ENCODE results near the gene LRTM2.
A peak's percentile ranks its signal among the peaks of the same experiment; 100 is the strongest.

LRTM2 gene

DNA sequence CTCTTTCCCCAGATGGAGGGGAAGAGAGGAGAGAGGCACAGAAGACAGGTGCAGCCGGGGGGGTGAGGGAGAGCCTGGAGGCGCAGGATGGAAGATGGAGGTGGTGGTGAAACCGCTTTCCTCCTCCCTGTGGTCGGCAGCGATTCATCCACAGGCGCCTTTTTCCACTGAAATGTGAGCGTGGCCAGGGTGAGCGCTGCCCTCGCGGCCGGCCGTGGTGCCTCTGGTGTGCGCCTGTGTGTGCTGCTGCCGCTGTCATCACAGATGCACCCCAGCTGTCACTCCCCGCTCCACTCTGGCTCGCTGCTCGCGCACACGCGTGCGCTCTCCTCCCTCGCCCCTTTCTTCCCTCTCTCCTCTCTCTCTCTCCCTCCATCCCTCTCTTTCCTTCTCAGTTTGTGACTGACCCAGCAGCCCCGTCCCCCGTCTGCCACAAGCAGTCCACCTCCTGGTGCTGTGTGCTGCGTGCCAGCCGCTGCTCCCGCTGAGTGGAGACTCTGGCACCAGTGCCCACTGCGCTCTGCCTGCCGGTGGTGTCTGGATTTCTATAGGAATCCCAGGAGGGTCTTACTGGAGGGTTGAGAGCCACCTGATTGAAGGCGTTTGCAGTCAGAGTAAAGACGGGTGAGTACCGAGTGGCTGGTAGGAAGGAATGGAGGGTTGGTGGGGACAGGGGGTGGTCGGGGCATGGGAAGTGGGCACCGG is at the start of gene LRTM2:
Gene LRTM2 (plus strand): TSS at position 375 of the 705 bp plus-strand sequence. CDS start 7,584 bp downstream, outside the sequence.
- DNase-seq (ENCODE audit: low read depth): no peak

DNA sequence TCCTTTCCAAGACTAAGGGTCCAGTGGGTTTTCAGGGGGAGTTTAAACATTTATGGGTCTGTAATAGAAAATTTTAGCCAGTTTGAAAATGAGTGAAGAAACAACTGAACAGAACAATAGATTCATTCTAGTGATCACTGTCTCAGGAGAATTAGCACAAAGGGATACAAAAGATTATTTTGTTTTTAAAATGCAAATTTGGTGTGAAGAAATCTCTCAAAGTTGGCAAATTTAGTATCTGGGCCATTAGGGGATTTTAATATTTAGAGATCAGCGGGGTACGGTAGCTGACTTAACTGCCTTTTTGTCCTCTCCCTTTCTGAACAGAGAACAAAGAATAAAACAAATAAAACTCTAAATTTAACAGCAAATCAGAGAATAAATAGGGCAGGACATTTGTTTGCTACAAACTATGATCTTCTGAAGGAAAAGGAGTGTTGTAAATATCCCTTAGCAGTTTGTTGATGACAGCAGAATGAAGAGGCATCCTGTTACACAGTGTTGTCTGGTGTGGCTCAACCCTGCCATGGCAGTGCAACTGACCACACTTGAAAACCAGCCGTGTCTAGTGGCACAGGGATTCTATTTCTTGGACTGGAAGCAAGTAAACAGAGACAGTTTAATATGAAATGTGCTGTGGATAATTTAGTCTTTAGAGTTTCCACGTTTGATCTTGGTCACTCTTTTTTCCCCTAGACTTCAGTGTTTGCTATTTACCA is 46.3 kb upstream of the LRTM2 start:
- no peak for DNase-seq (ENCODE audit: low read depth)

DNA sequence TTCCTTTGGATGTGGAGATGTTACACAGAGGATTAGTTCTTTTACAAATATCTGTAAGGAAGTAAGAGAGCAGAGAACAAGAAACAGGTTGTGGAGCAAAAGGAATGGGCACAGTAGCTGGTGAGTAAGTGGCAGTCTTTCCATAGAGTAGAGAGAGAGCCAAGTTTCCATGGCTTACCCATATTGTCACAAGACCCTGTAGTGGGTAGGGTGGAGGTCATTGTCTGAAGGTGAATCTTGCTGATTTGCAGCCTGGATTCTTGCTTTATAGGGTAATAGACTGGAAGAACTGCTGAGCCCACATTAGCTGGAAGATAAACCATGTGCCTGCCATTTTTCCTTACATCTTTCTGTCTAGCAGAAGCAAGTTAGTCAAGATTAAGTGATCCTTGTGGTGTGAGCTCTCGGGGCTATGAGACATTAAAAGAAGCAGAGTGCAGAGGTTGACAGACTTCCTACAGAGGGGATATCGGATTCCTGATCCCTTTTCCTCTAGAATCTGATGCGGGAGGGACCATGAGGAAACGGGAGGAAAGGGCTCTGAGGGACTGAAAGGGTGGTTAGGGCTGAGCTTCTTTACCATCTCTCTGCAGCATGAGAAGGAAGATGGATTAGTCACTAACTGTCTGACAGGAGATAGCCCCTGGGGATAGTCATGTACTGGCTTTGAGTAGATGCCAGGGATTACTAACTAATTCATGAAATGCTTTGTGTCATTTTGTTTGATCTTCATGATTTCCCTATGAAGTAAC is 44.0 kb upstream of the LRTM2 start:
- DNase-seq (ENCODE audit: low read depth): no peak

- DNase-seq (ENCODE audit: low read depth): no peak
Measured at GRCh38 chr12:1777798-1778197, 42.6 kb upstream of the LRTM2 start.

DNA sequence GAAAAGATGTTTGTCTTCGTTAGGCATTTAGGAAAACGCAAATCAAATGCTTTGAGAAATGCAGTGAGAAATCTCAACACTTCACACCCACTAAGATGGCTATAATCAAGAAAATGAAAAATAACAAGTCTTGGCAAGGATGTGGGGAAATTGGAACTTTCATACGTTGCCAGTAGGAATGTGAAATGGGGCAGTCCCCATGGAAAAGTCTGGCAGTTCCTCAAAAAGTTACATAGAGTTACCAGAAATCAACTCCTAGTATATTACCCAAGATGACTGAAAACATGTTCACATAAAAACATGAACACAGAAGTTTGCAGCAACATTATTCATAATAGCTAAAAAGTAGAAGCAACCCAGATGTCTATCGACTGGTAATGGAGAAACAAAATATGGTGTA is 41.5 kb upstream of the LRTM2 start:
- no peak for DNase-seq (ENCODE audit: low read depth)

DNA sequence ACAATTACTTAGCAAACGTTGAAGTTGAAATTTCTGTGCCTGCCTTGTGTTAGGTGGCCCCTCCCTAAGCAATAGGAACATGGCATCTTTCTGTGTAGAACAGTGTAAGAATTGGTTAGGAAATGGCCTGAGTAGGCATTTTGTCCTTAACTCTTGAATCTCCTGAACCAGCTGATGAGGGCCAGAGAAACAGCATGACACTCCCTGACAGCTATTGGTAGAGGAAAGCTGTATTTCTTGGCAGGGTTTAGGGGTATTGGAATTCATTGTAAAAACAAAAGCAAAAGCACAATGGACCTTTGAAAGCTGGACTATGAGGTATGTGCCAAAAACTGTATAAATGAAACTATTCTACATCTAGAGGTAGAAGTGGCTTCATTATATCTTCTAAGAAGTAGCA is 40.6 kb upstream of the LRTM2 start:
- DNase-seq (ENCODE audit: low read depth): no peak

DNA sequence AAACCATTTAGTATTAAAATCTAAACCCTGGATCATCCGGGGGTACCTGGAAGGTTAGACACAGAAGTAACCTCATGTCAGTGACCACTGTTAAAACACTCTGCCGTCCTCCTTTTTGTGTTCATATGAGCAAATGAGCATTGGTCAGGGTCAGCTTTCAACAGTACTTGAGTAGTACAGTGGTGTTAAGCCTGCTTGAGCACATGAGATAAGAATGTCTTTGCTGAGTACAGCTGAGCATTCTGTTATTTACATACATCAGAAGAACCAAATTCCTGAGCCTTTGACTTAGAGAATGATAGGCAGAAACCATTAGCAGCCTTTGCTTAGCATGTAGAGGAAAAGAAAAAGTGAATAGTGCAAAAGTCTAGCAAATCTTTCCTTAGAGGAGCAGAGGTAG is 38.6 kb upstream of the LRTM2 start:
- no peak for DNase-seq (ENCODE audit: low read depth)

DNA sequence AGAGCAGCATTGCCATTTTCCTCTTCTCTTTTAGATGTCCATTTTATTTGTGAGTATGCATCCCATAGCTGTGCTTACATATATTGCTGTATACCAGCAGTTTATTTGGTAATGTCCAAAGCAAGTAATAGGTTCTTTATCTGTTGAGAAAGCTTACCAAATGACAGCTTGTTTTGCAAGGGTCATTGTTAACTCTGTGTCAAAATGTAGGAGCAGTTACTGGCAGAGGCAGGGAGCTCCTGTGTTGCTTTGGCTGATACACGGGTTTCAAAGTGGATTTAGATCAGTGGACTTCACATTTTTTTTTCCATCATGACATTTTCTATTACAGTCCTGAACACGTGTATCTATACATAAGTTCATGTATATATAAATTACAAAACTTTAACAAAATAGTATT is 38.1 kb upstream of the LRTM2 start:
- DNase-seq (ENCODE audit: low read depth): no peak

- DNase-seq (ENCODE audit: low read depth): no peak
Measured at GRCh38 chr12:1787714-1788113, 32.7 kb upstream of the LRTM2 start.

DNA sequence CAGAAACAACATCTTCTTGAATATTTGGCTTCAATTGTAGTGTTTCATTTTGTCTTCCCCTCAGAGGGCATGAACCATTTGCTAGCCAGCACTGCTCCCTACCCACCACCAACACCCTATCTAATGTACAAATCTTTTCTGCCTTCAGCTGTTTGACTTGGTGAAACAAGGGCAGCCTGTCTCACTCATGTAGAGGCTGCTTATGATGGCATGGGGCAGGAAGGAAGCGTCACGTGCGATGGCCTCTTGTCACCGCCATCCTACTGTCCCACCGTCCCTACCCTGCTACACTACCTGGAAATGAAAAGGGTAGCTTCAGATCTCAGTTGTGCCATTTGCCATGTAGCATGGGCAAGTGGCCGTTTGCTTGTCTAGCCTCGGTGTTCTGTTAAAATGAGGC is 29.9 kb upstream of the LRTM2 start:
- no peak for DNase-seq (ENCODE audit: low read depth)

- no peak for DNase-seq (ENCODE audit: low read depth)
Measured at GRCh38 chr12:1791104-1791841, 29.1 kb upstream of the LRTM2 start.

DNA sequence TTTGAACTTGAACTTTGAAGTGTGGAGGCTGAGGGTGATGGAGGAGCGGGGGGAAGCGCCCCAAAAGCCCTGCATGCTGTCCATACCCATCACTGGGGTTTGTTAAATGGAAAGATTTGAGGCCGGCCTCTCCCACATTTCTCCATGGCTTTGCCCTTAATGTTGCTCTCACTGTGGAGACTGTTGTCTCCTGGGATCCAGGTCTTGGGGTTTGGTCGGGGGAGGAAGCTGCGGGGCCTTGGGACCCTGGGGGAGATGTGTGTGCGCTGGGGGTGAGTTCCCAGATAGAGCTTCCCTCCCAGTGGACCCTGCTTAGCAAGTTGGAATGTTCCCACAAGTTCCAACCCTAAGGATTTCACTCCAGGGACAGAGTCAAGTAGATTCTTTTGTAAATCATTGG is 28.0 kb upstream of the LRTM2 start:
- no peak for DNase-seq (ENCODE audit: low read depth)

DNA sequence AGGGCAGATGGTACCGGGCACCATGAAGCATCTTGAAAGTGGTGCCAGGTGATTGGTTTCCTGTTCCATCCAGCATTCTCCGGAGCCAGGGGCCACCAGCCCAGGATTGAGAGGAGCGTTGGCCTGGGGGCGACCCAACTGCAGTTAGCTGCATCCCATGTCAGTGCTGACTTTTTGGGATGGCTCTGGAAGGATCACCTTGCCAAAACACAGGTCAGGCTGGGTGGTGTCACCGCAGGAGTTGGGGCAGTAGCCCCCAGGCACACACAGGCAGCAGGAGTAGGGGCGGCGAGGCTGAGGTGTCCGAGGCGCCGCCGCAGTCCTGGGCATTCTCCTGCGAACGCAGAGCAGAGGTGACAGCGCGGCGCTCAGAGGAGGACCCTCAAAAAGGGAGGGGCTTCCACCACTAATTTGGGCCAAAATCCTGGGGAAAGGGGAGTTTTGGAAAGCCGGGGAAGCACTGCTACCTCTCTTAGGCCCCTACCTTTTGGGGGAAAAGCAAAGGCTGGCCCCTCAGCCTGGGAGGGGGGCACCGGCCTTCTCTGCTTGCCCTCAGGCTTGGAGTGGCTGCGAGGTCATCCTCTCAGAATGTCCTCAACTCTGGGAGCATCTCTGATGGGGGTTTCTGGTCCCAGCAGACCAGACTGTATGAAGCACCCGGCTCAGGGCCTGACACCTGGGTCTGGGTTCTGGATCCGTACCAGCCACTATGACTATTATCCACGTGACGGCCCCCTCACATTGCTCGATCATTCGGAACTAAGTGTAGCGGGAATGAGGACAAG is 26.7 kb upstream of the LRTM2 start:
- no peak for DNase-seq (ENCODE audit: low read depth)

GRCh38 chr12:1794440-1795090 is 25.8 kb upstream of the LRTM2 start:
- DNase-seq (ENCODE audit: low read depth): no peak

DNA sequence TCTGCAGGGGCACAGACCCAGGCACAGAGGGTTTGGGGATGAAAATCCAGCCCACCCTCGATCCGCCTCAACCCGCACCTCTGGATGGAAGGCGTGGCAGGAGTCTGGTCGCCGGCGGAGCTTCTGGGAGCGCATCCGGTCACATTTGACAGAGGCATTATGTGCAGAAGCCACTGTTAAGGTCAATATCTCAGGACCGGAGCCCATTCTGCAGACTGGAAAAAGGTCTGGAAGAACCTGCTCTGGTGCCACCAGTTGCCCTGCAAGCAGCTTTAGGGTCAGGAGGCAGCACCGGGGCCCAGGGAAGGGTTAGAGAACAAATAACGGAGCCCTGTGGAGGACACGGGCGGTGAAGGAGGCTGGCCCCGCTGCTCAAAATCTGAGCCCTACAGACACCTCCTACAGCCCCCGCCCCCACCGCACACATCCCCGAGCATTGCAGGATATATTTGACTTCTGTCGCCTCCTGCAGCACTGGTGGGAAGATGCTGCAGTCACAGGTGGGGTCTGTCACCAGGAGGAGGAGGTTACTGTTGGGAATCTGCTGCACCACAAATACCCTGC is 25.1 kb upstream of the LRTM2 start:
- DNase-seq (ENCODE audit: low read depth): no peak

DNA sequence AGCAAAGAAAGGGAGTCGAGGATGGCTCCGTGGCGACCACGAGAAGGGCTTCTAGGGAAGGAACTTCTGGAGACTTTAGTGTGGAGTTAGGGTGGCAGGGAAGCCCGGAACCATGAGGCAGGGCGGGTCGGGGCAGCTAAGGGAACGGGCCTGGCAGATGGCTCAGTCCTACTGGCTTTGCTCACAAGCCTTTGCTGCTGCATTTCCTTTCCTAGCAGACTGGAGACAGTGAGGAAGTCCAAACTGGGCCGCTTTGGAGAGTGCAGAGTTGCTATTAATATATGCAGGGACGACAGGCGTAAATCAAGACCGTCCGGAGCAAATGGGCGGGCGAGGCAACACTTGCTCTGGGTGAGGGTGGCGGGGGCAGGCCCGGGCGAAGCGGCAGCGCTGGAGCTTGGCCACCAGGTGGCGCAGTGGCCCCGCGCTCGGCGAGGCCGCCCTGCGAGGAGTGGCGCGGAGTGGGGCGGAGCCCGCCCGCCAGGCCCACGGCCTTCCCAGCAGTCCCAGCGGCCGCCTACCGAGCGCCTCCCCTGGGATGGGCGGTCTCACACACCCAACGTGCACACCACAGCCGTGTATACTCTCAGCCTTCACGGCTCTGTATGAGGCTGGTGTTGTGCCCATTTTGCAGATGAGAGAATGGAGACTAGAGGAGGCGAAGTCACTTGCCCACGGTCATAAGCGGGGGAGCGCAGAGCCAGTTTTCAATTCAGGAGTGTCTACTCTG is 24.4 kb upstream of the LRTM2 start:
- DNase-seq (ENCODE audit: low read depth): peak; percentile 93

DNA sequence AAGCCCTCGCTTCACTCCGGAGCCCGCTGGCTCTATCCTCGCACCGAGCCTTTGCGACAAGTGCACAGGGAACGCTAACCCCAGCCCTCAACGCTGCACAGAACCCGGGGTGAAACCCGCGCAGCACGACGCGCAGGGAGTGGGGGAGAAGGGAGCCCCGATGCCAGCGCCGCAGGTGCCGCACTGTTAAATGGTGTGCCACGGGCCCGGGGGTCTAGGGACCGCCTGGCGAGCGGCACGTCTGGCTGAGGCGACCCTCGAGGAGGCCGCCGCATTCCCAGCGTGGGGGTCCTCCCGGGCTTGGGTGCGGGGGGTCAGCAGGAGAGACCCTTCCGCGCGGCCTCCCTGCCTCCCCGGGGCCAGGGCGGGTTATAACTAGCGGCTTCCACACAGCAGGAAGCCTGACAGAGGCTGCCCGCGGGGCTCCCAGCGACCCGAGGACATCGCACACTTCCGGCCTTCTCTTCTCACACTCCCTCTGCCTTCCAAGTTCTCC is 23.8 kb upstream of the LRTM2 start:
- DNase-seq (ENCODE audit: low read depth): peak; percentile 37

DNA sequence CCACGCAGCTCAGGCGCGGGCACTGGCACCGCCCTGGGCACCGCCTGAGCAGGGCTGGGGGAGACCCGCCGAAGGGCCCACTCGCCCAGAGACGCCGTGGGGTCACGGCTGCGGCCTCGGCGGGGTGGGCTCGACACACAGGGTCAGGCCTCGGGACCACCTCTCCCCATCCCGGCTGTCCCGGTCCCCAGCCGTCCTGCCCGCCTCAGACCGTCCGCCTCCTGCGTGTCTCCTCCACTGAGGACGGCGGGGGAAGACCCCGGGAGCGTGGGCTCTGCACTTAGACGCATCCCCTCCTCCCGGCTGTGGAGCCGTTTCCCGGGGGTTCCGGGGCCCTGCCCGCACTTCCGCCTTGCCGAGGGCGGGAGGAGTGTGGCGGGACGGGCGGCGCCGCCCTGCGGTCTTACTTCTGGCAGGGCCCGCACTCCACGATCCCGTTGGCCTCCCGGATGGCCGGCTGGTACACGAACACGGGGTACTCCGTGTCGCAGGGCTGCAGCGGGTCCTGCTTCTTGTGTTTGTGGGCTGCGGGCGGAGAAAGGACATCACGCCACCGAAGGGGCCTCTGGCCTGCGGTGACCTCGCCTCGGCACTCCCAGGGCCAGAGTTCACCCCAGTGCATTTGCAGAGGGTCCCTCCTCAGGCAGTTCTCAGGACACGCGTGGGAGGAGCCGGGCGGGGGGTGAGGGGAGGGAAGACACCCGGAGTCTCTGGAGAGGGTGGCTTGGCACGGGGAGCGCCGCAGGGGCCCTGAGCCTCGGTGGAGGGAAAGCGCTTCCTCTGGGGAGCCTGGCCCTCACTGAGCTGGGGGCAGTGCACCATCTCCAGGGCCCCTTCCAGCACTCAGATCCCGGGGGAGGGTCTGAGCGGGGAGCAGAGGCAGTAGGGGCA is 23.1 kb upstream of the LRTM2 start:
- DNase-seq (ENCODE audit: low read depth): peak; percentile 53

Measured in activated T-helper 9 cell treated with anti-CD3 and anti-CD28 coated beads, Interleukin-2, amount 50 U/mL, for 16 hours (primary cell).